MG63 (cell line): ENCODE data around the gene TUSC2. TPM values are rescaled to one million over a fixed set of nuclear protein-coding genes. Genes with fewer than 3 reads are reported as not detected.

Experiments used
- DNase-seq: peaks from one replicate; pipeline ENCODE4 v3.0.0-alpha.2; 2020
- H3K27me3 ChIP-seq: fragments of 250-450 bp; sonication (Bioruptor Pico); 2 replicates; pipeline ENCODE4 v1.5.1; 2020; ENCODE audit warnings: mild to moderate bottlenecking, moderate library complexity
- H3K36me3 ChIP-seq: fragments of 250-450 bp; sonication (Bioruptor Pico); 2 replicates; pipeline ENCODE4 v1.5.1; 2020; ENCODE audit warnings: mild to moderate bottlenecking, moderate library complexity
- H3K4me3 ChIP-seq: fragments of 250-450 bp; sonication (Bioruptor Pico); 2 replicates; pipeline ENCODE4 v1.5.1; 2020; ENCODE audit warnings: mild to moderate bottlenecking, moderate library complexity
- H3K9me3 ChIP-seq: fragments of 250-450 bp; sonication (Bioruptor Pico); 2 replicates; pipeline ENCODE4 v1.5.1; 2020; ENCODE audit warnings: mild to moderate bottlenecking, moderate library complexity
- total RNA-seq: library from RNA; depleted of rRNA; stranded (reverse); fragments of >200 nt; shearing (Covaris generic); gene quantifications from 2 replicates; pipeline ENCODE4 v1.2.3, GENCODE V29; 2014; ENCODE audit warnings: low replicate concordance; rRNA removed

The TUSC2 gene, protein sequence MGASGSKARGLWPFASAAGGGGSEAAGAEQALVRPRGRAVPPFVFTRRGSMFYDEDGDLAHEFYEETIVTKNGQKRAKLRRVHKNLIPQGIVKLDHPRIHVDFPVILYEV
- 8.0 and 13.5 TPM in 2 replicates for total RNA-seq

DNA sequence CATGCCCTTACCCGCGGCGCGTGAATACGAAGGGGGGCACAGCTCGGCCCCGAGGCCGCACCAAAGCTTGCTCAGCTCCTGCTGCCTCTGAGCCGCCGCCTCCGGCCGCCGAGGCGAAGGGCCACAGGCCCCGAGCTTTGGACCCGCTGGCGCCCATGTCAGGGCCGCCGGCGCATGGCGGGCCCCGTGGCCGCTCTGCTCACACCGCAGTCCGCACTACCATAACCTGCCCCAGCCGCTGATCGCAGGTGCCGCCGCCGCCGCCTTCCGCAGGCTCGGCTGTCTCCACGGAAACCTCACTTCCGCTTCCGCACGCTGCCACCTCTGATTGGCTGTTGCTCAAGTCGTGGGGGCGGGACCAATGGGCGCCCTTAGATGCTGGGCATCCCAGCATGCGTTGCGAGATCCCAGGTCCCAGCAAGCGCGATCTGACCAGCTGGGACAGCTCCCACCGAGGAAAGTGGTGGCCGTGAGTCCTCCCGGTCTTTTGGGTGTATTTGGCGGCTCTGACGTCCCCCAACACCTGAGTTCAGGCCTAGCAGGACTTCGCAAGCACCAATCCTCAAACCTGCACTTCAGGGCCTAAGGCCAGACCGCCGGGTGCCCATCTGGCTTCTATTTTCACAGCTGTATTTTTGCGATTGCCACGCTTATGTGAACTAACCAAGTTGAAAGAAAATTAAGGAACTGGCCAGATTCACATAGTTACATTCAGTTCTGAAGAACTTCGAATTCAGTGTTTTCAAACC is at the start of gene TUSC2:
Gene TUSC2, minus strand, starts transcription at position 281 of the 749 bp plus-strand sequence. Its CDS starts 124 bp downstream, at position 157.
- H3K36me3 ChIP-seq = peaks cover 17% of the 10 kb centered on the region
- H3K27me3 ChIP-seq = no peaks in the 10 kb centered on the region
- peak within 1 kb of the TSS; percentile 83 for H3K4me3 ChIP-seq
- peak; percentile 89 for DNase-seq
- no peaks in the 10 kb centered on the region for H3K9me3 ChIP-seq

DNA sequence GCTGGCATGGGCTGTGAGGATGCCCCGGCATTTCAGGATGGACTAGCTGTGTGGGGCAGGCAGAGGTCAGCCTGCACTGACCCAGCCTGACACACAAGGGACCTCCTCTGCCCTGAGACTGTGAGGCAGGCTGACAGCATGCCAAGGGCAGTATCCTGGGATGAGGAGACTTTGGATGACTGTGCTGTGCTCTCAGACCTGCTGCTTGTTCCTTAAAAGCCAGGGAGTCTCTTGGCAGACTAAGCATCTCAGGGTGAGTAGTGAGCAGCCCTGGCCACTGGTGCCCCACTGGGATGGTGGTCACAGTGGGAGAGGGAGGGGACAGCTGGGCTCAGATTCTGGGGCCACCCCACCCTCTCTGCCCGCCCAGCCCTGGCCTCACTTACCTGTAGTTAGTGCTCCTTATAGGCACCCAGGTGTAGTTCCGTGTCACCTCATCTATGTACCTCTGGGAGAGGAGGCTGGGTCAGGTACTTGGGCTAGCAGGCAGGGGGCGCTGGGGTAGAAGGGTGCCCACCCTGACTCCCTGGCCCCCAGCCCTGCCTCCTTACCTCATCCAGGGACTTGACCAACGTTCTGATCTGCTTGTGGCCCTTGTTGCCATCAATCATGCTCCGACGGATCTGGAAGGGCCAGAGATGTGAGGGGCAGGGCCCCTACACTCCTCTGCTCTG is 47.4 kb upstream of the TUSC2 start:
- peak; percentile 29 for DNase-seq
- Histone ChIP-seq H3K36me3 (no peaks in the 10 kb centered on the region), H3K27me3 (no peaks in the 10 kb centered on the region), H3K4me3 (no peak overlapping the region), H3K9me3 (no peaks in the 10 kb centered on the region)

DNA sequence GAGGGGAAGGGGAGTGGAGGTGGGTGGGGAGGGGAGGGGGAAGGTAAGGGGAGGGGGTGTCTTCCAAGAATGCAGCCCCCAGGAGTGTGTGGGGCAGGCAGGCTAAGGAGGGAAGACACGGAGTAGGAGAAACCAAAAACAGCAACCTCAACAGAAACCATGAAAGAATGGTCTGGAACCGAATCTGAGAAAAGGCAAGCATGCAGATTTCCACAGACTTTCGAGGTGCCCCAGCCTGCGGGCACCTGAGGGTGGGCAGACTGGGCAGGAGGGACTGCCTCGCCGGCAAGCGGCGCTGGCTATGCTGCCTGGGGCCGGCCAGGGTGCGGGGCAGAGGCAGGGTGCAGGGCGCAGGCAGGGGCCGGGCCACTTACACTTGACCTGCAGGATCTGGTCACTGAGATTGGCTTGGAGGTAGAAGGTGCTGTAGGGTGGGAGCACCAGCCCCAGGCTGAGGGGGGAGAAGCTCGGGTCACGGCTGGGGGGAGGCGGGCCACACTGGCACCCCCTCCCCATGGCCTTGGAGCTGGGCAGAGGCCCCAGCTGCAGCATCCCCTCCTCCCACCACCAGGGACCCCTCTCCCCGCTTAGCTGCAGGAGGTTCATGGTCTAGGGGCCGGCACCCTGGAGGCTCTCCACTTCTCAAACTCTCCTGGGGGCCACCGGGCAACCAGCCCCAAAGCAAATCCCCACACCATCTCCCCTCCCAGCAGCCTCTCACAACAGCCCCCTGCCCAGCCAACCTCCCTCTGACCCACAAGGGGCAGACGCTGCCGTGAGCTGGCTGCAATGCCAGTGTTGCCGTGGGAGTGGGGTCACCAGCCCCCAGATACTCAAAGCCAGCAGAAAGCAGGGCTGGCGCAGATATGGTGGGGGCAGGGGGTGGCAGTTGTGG is 46.6 kb upstream of the TUSC2 start:
- Histone ChIP-seq H3K4me3 (no peak overlapping the region), H3K36me3 (no peaks in the 10 kb centered on the region)
- DNase-seq = no peak

DNA sequence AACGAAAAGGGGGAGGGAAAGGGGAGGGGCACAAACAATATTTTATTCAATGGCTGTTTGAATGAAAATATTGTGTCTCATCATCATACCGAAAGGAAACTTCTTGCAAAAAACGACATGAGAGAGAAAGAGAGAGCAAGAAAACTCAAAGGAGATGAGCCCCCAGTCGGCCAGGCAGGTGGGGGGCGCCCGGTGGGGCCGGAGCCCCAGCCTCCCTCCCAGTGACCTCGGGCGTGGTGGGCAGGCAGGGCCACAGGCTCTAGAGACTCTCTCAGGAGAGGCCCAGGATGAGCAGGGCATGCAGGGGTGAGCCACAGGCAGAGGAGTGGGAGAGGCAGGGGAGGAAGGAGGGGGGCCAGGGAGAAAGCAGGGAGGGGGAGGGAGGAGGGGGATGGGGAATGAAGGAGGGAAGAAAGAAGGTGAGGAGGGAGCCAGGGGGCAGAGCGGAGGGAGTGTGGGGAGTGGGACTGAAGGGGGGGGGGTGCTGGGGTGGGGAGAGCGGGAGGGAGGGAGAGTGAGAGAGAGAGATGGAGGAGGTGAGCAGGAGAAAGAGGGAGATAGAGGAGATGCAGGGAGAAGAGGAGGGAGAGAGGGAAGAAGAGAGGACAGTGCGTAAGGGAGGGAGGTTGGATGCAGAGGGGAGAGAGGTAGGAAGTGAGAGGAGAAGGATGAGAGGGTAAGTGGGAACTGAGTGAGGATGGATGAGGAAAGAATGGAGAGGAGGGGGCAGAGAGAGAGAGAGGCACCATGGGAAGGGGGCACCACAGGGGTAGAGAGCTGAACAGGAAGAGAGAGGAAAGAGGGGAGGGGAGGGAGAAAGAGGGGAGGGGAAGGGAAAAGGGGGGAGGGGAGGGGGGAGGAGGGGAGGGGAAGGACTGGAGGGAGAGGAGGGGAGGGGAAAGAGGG is 45.4 kb upstream of the TUSC2 start:
- H3K36me3 ChIP-seq = no peaks in the 10 kb centered on the region
- no peak overlapping the region for H3K4me3 ChIP-seq
- H3K27me3 ChIP-seq = no peaks in the 10 kb centered on the region
- DNase-seq = no peak
- H3K9me3 ChIP-seq = no peaks in the 10 kb centered on the region

More for the DNA sequence above, 46.6 kb upstream of the TUSC2 start:
- H3K9me3 ChIP-seq = no peaks in the 10 kb centered on the region
- no peaks in the 10 kb centered on the region for H3K27me3 ChIP-seq

DNA sequence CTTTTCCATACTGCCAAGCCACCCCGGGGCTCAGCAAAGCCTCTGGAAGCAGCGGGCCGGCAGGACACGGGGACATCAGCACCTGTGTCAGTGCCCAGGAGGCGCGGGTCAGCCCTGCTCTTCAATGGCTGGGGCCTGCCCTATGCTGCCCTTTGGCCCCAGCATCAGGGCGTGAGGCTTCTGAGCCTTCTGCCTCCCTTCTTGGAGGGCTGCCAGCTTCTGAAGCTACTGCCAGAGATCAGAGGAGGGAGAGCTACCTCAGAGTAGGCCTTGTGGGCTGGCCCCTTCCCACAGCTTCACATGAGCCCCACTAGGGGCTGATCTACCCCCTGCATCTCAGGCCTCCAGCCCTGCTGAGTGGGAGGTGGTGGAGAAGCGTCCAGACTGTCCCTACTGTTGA is 44.3 kb upstream of the TUSC2 start:
- DNase-seq = no peak
- Histone ChIP-seq H3K9me3 (no peaks in the 10 kb centered on the region), H3K4me3 (no peak overlapping the region), H3K27me3 (no peaks in the 10 kb centered on the region), H3K36me3 (no peaks in the 10 kb centered on the region)

DNA sequence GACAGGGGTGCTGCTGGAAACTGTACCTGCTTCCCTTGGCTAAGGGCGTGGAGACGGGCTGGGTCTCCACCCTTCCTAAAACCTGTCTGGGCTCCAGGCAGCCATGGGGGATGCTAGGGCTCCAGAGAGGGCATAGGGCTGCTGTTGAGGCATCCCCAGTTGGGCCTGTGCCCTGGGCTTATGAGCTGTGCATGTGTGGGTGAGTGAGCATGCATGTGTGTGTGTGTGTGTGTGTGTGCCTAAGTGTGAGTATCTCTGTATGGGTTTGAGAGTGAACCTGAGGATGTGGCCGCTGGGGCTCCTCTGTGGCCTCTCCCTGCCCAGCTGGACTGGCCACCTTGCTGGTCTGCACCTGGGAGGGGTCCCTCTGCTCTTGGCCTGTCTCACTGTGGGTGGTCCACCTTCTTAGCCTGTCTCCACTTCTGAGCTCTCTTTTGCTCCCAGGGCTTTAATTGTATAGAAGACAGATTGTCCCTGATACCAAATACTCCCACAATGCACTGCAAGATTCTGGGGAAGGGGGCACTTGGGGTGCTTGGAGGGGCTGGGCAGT is 43.2 kb upstream of the TUSC2 start:
- no peaks in the 10 kb centered on the region for H3K36me3 ChIP-seq
- no peak for DNase-seq
- no peaks in the 10 kb centered on the region for H3K27me3 ChIP-seq
- H3K9me3 ChIP-seq = no peaks in the 10 kb centered on the region
- no peak overlapping the region for H3K4me3 ChIP-seq

DNA sequence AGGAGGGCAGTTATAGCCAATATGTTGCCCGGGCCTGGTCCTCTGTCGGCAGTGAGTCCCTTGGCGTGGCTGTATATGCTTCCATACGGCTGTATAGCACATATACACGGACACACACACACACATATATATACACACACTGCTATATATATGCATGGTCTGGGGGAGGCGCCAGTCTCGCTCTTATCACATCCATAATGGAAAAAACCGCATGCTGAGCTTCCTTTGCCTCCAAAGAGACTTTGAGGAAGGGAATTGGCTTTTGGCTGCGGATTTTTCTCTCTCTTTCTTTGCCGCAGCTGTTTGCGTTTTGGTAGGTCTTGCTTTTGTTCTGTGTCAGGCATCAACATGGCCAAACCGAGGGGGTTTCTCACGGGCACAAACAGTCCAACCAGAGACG is 42.6 kb upstream of the TUSC2 start:
- Histone ChIP-seq H3K9me3 (no peaks in the 10 kb centered on the region), H3K36me3 (no peaks in the 10 kb centered on the region), H3K4me3 (no peak overlapping the region), H3K27me3 (no peaks in the 10 kb centered on the region)
- no peak for DNase-seq

DNA sequence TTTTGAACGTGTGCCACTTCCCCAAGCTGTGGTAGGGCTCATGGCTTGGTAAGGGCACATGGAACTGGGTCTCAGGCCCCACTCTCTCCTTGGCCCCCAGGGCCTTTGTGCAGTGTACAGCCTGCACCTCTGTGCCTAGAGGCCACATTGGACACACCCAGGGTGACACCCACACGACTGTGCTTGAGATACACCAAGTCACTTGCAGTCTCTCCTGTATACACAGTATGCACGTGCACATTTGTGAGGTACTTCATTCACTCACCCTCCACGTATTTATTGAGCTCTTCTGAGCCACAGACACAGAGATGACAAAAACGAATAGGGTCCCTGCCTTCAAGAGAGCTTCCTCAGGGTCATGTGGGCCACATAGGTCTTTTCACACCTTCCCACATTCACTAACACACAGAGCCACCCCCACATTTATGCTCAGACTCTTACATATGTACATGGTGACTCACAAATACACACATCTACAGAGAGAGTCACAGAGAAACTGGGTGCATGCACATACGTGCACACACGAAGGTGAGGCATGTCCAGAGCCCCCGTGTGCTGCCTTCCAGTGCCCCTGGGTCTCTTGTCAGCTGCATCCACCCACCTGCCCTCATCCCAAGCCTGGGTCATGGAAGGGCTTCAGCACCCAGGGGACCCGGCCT is 41.1 kb upstream of the TUSC2 start:
- H3K9me3 ChIP-seq = no peaks in the 10 kb centered on the region
- H3K27me3 ChIP-seq = no peaks in the 10 kb centered on the region
- no peaks in the 10 kb centered on the region for H3K36me3 ChIP-seq
- DNase-seq = no peak
- no peak overlapping the region for H3K4me3 ChIP-seq

DNA sequence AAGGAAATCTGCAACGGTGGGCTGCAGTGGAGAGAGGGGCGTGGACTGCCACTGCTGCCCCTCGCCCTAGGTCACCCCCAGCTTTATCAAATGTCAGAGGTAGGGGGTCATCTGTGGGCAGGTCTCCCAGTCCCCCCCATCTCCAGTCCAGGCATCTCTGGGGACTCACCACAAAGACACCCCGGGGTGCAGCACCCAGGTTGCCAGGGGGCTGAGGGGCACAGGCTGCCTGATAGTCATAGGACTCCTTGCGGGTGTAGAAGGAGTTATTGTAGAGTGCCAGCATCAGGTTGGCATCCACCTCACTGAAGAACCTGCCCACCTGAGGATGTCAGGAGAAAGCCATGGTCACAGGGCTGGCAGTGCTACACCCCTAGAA is 37.8 kb upstream of the TUSC2 start:
- no peaks in the 10 kb centered on the region for H3K36me3 ChIP-seq
- no peak for DNase-seq
- no peaks in the 10 kb centered on the region for H3K9me3 ChIP-seq
- no peak overlapping the region for H3K4me3 ChIP-seq
- H3K27me3 ChIP-seq = no peaks in the 10 kb centered on the region

DNA sequence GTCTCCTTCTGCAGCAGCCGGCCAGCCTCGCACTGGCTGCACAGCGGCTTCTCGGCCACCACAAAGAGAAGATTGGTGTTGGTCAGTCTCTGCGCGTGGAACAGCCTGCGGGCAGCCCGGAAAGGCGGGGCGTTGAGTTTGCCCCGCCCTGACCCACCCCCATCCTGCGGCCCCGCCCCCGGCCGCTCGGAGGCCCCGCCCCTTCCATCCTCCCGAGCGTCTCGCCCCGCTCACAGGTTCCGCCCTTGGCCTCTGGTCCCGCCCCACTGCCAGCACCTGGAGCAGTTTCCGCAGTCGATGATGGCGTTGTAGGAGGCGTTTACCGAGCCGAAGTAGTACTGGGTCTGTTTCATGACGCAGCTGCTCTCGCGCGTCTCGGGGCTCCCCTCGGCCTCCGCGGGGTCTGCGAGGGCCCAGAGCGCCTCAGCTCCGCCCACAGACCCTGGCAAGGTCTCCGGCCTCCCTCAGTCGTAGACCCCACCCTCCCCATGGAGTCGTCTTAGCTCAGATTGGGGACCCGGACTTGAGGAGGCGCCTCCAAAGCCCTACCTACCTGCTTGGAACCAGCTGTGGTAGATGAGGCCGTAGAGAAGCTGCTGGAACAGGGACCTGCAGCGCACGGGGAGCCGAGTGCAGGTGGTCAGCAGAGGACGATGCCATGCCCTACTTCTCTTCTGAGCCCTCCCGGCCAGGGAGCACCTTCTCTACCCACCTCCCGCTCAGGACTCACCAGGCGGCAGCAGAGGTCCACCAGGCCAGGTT is 37.2 kb upstream of the TUSC2 start:
- Histone ChIP-seq H3K9me3 (no peaks in the 10 kb centered on the region), H3K36me3 (no peaks in the 10 kb centered on the region), H3K27me3 (no peaks in the 10 kb centered on the region), H3K4me3 (no peak overlapping the region)
- no peak for DNase-seq

DNA sequence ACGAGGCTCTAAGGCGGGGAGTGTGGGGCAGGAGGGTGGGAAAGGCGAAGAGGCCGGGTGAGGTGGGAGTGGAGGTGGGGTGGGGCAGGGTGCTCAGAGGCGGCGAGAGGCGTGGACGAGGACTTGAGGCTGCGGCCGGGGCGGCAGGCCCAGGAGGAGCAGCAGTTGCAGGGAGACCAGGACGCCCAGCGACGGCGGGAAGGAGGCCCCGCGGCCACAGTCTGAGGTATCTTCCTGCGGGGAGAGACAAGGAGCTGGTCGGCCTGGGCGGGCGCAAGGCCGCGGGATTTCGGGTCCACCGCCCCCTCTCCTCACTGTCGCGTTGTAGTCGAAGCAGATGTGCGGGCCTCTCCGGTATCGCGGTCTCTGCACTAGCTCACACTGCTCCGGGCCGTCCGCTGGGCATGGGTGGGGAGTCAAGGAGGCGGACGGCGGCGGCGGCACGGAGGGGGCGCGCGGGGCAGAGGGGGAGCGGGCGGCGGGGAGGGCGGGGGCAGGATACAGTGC is 36.6 kb upstream of the TUSC2 start:
- no peaks in the 10 kb centered on the region for H3K9me3 ChIP-seq
- no peak overlapping the region for H3K4me3 ChIP-seq
- no peak for DNase-seq
- H3K27me3 ChIP-seq = no peaks in the 10 kb centered on the region
- H3K36me3 ChIP-seq = no peaks in the 10 kb centered on the region

DNA sequence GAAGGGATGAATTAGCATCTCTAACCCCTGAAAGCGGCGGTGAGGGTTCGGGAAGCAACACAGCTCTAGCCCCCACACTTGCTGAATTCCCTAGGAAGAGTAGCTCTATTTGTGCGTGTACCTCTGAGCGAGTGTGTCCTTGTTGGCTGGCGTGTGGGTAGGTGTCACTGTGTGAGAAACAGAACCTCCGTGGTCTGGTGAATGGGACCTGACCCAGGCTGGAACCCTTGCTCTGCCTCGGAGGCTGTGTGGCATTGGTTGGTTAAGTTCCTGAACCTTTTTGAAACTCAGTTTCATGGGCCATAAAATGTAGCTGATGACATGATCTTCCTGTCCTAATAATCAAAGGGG is 31.7 kb upstream of the TUSC2 start:
- Histone ChIP-seq H3K9me3 (no peaks in the 10 kb centered on the region), H3K27me3 (no peaks in the 10 kb centered on the region), H3K36me3 (peaks cover 22% of the 10 kb centered on the region), H3K4me3 (peak overlapping the region; percentile 76)
- DNase-seq = no peak

DNA sequence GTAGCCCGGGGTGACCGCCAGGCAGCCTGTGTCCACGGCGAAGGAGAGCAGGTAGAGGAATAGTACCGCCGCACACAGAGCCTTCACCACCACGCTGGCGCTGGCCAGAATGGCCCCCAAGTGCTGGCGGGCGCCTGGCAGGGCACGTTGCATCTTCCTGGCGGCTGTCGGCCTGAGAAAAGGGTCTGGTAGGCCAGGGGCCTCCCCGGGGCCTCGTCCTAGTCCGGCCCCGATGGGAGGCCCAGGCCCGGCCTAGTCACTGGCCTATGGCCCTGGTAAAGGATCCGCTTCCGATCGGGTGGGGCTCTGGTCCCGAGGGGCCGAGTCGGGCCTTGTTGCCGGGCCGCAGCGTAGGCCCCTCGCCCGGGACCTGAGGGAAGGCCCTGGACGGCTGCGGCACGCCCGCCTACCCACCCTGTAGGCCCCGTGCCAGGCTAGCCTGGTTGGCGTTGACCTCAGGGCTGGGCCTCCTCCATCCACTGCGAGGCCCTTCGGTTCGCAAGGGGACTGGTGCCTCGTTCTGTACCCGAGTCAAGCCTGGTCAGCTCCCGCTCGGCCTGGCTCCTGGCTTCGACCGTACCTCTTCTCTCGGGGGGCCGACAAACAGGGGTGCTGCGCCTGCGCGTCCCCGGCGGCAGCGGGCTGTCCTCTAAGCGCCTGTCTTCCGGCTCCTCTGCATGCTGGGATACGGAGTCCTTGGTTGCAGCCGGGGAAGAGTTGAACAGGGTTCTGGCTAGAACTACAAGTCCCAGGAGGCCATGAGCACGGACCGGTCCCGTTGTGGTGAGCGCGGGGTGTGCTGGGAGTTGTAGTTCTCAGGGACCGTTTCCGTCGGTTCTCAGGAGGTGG is 31.1 kb upstream of the TUSC2 start, which contains the start of gene TMEM115:
Gene TMEM115, minus strand, starts transcription at position 611 of the 849 bp plus-strand sequence. Its CDS starts 458 bp downstream, at position 153.
- DNase-seq = peak; percentile 95
- Histone ChIP-seq H3K27me3 (no peaks in the 10 kb centered on the region), H3K36me3 (peaks cover 22% of the 10 kb centered on the region), H3K9me3 (no peaks in the 10 kb centered on the region), H3K4me3 (peak within 1 kb of the TSS; percentile 76)
